ENCODE data around the gene NEK10.

DNA sequence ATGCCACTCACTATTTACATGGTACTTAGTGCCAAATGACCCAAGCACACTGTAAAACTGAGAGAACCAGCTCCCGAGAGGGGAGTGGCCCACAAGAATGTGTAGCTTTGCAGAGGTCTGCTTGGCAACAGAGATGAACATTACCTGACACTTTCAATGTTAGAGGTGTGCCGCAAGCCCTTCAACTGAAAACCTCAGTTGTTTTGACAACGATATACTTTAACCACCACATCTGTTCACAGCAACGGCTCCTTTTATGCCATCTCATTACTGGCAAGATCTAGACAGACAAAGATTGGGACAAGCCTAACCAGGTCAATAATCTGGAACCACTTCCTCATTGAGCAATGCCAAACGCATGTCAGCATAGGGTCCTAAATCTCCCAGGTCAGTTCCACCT lies 23.7 kb downstream of the NEK10 start:
- no peak for TF ChIP-seq POLR2A (IDR thresholded peaks at IDR 0.05; ENCODE audit: low read depth)
- TF ChIP-seq CTCF (IDR thresholded peaks at IDR 0.05): no peak
